H1 (cell line): Measurements from ENCODE around the gene RAB31. TPM values are rescaled to one million over a fixed set of nuclear protein-coding genes. Genes with fewer than 3 reads are reported as not detected.

Source experiments
- CTCF ChIA-PET: fragments of 300-600 bp; sonication (Branson Sonifier 250); formaldehyde crosslinking; loops from one replicate; lab custom pipeline; 2021; ENCODE audit not compliant: partially characterized antibody; lab: Charles Lee
- POLR2A ChIA-PET: fragments of 300-600 bp; sonication (Branson Sonifier 250); formaldehyde crosslinking; loops from one replicate; lab custom pipeline; 2021; ENCODE audit warnings: inconsistent platforms; ENCODE audit not compliant: partially characterized antibody; lab: Charles Lee
- DNase-seq, 2 experiments: peaks; one replicate each; pipeline versions ENCODE4 v3.0.0 to v3.0.0-alpha.2; 2010 to 2022; ENCODE audit warnings: low spot score in 2 of 2, low read depth in 1 of 2, mixed read lengths in 1 of 2
- FAIRE-seq: peaks from 2 replicates; lab custom pipeline; 2011; peaks lifted over from hg19 to GRCh38; lab: Jason Lieb, UNC
- H2AFZ ChIP-seq: 2 replicates; pipeline ENCODE4 v1.8.1; 2012; ENCODE audit warnings: low read length, inconsistent platforms
- H2AK5ac ChIP-seq: 2 replicates; pipeline ENCODE4 v1.6.1; 2013; ENCODE audit warnings: low read depth, low read length
- H2BK120ac ChIP-seq: replicated peaks from 2 replicates; pipeline ENCODE3; 2013; ENCODE audit warnings: low read depth, low read length, inconsistent platforms
- H2BK12ac ChIP-seq: 2 replicates; pipeline ENCODE4 v1.6.1; 2013; ENCODE audit warnings: low read depth, low read length
- H2BK15ac ChIP-seq: 2 replicates; pipeline ENCODE4 v1.6.1; 2013; ENCODE audit warnings: low read length
- H2BK20ac ChIP-seq: 2 replicates; pipeline ENCODE4 v1.6.1; 2013; ENCODE audit warnings: low read length
- H2BK5ac ChIP-seq: 2 replicates; pipeline ENCODE4 v1.6.1; 2013; ENCODE audit warnings: low read depth, low read length
- H3K14ac ChIP-seq: 2 replicates; pipeline ENCODE4 v1.6.1; 2013; ENCODE audit warnings: inconsistent platforms; ENCODE audit not compliant: insufficient read length
- H3K18ac ChIP-seq: 2 replicates; pipeline ENCODE4 v1.6.1; 2013; ENCODE audit warnings: low read length; ENCODE audit errors: extremely low read depth
- H3K23ac ChIP-seq: 2 replicates; pipeline ENCODE4 v1.6.1; 2013; ENCODE audit warnings: inconsistent platforms; ENCODE audit not compliant: insufficient read length
- H3K23me2 ChIP-seq: 2 replicates; pipeline ENCODE4 v1.6.1; 2013; ENCODE audit warnings: low read depth, low read length
- H3K27ac ChIP-seq: 2 replicates; pipeline ENCODE4 v1.6.1; 2011; ENCODE audit warnings: low read depth, low read length, inconsistent platforms
- H3K27me3 ChIP-seq, 4 experiments: replicated peaks in 1 of 4; 1 replicate in 1 of 4; 2 replicates in 3 of 4; pipeline versions ENCODE4 v1.6.1 to v1.8.1; 2011 to 2013; ENCODE audit warnings: low read length in 3 of 4, mild to moderate bottlenecking in 3 of 4, inconsistent platforms in 2 of 4, mixed read lengths in 2 of 4, moderate library complexity in 1 of 4; ENCODE audit not compliant: control insufficient read depth in 3 of 4, insufficient read depth in 3 of 4; ENCODE audit errors: extremely low read depth in 1 of 4
- H3K36me3 ChIP-seq, 4 experiments: 2 replicates each; pipeline versions ENCODE4 v1.6.1 to v1.8.1; 2011 to 2013; ENCODE audit warnings: mild to moderate bottlenecking in 4 of 4, low read length in 3 of 4, moderate library complexity in 2 of 4, control low read depth in 1 of 4, inconsistent platforms in 1 of 4; ENCODE audit not compliant: insufficient read depth in 4 of 4, control insufficient read depth in 2 of 4
- H3K4ac ChIP-seq: replicated peaks from 2 replicates; pipeline ENCODE3; 2013; ENCODE audit warnings: low read length, low read depth, mixed read lengths, inconsistent platforms; ENCODE audit not compliant: insufficient read length
- H3K4me1 ChIP-seq, 4 experiments: replicated peaks in 1 of 4; 1 replicate in 1 of 4; 2 replicates in 3 of 4; pipeline versions ENCODE4 v1.6.1 to v1.8.1; 2011 to 2013; ENCODE audit warnings: low read length in 3 of 4, inconsistent platforms in 2 of 4, mixed read lengths in 1 of 4; ENCODE audit not compliant: insufficient read depth in 4 of 4, control insufficient read depth in 3 of 4
- H3K4me2 ChIP-seq, 2 experiments: 2 replicates each; pipeline versions ENCODE4 v1.6.1 to v1.8.1; 2011 to 2013; ENCODE audit warnings: low read depth in 2 of 2, low read length in 2 of 2, control low read depth in 1 of 2, inconsistent platforms in 1 of 2, mild to moderate bottlenecking in 1 of 2; ENCODE audit not compliant: insufficient read depth in 1 of 2
- H3K4me3 ChIP-seq, 4 experiments: fragments of 200-600, 300-600 bp in 1 of 4; sonication (generic), shearing (Covaris generic), sonication (Bioruptor Twin) in 1 of 4; 2 replicates each; pipeline versions ENCODE4 v1.5.1 to v1.8.1; 2011 to 2016; ENCODE audit warnings: low read length in 4 of 4, low read depth in 3 of 4, control low read depth in 2 of 4, inconsistent platforms in 2 of 4, mild to moderate bottlenecking in 2 of 4, mixed read lengths in 1 of 4, moderate library complexity in 1 of 4; ENCODE audit not compliant: insufficient read depth in 2 of 4; ENCODE audit errors: extremely low read depth in 1 of 4
- H3K56ac ChIP-seq: replicated peaks from 2 replicates; pipeline ENCODE3; 2013; ENCODE audit warnings: low read depth, mild to moderate bottlenecking, mixed read lengths, low read length, inconsistent platforms; ENCODE audit not compliant: insufficient read length
- H3K79me1 ChIP-seq: 2 replicates; pipeline ENCODE4 v1.6.1; 2013; ENCODE audit warnings: low read depth, low read length, control low read depth
- H3K79me2 ChIP-seq, 2 experiments: 2 replicates each; pipeline versions ENCODE4 v1.6.1 to v1.8.1; 2012 to 2013; ENCODE audit warnings: low read length in 2 of 2, mild to moderate bottlenecking in 2 of 2, inconsistent platforms in 1 of 2; ENCODE audit not compliant: insufficient read depth in 2 of 2, control insufficient read depth in 1 of 2
- H3K9ac ChIP-seq, 4 experiments: replicated peaks in 1 of 4; 1 replicate in 1 of 4; 2 replicates in 3 of 4; pipeline versions ENCODE4 v1.6.1 to v1.8.1; 2011 to 2013; ENCODE audit warnings: low read depth in 3 of 4, low read length in 3 of 4, control low read depth in 2 of 4, mild to moderate bottlenecking in 2 of 4, moderate library complexity in 2 of 4, inconsistent platforms in 1 of 4; ENCODE audit errors: extremely low read depth in 1 of 4
- H3K9me3 ChIP-seq, 2 experiments: 2 replicates each; pipeline versions ENCODE4 v1.6.1 to v1.8.1; 2012 to 2013; ENCODE audit warnings: mild to moderate bottlenecking in 2 of 2, moderate library complexity in 2 of 2, control low read depth in 1 of 2, inconsistent platforms in 1 of 2, low read depth in 1 of 2, low read length in 1 of 2, mixed read lengths in 1 of 2; ENCODE audit not compliant: insufficient read depth in 2 of 2
- H4K20me1 ChIP-seq, 2 experiments: replicated peaks in 1 of 2; 2 replicates each; pipeline versions ENCODE3 to v1.8.1; 2011 to 2013; ENCODE audit warnings: inconsistent platforms in 2 of 2, low read length in 2 of 2, mild to moderate bottlenecking in 1 of 2; ENCODE audit not compliant: insufficient read depth in 2 of 2, control insufficient read depth in 1 of 2
- H4K5ac ChIP-seq: 2 replicates; pipeline ENCODE4 v1.6.1; 2013; ENCODE audit warnings: low read length, low read depth, mixed read lengths, inconsistent platforms; ENCODE audit not compliant: insufficient read length
- H4K8ac ChIP-seq: 2 replicates; pipeline ENCODE4 v1.8.0; 2013; ENCODE audit warnings: mild to moderate bottlenecking, moderate library complexity, low read length, inconsistent platforms; ENCODE audit not compliant: insufficient read depth; ENCODE audit errors: extremely low read depth
- H4K91ac ChIP-seq: replicated peaks from 2 replicates; pipeline ENCODE3; 2013; ENCODE audit warnings: low read length, mixed read lengths, inconsistent platforms; ENCODE audit not compliant: insufficient read length
- ASH2L ChIP-seq: fragments of 200-600, 300-600 bp; sonication (generic); IDR thresholded peaks from one replicate; pipeline ENCODE4 v1.7.1; 2017; ENCODE audit warnings: low read length
- HDAC2 ChIP-seq, 2 experiments: fragments of 300-600 bp in 1 of 2; sonication (generic) in 1 of 2; IDR thresholded peaks; 2 replicates each; pipeline ENCODE4 v1.6.1; 2011 to 2012; ENCODE audit warnings: low read depth in 2 of 2, low read length in 2 of 2, mild to moderate bottlenecking in 2 of 2, moderate library complexity in 2 of 2, borderline replicate concordance in 1 of 2, inconsistent platforms in 1 of 2
- JUN ChIP-seq: IDR thresholded peaks from 2 replicates; pipeline ENCODE4 v1.6.1; 2011; ENCODE audit warnings: low read depth, mild to moderate bottlenecking, improper control_type of control experiment, low read length
- RAD21 ChIP-seq, 2 experiments: IDR thresholded peaks in 1 of 2; conservative IDR thresholded peaks in 1 of 2; 2 replicates each; pipeline ENCODE4 v1.6.1; 2011; ENCODE audit warnings: low read depth in 2 of 2, low read length in 2 of 2, improper control_type of control experiment in 1 of 2, inconsistent platforms in 1 of 2, mild to moderate bottlenecking in 1 of 2, moderate library complexity in 1 of 2
- SIN3A ChIP-seq, 2 experiments: IDR thresholded peaks in 1 of 2; conservative IDR thresholded peaks in 1 of 2; 2 replicates each; pipeline ENCODE4 v1.6.1; 2011 to 2012; ENCODE audit warnings: low read length in 2 of 2, improper control_type of control experiment in 1 of 2, low read depth in 1 of 2, mild to moderate bottlenecking in 1 of 2
- WGBS, 2 experiments: shearing (Covaris generic) in 1 of 2; methylation state at CpG; one replicate each; pipeline versions ENCODE4 v1.1.6 to v1.1.7; 2013 to 2015; ENCODE audit warnings: low lambda C conversion rate in 2 of 2, mixed read lengths in 2 of 2, inconsistent platforms in 1 of 2, low coverage in 1 of 2, missing lambda C conversion rate in 1 of 2; ENCODE audit not compliant: insufficient replicate concordance in 2 of 2, insufficient coverage in 1 of 2, insufficient read length in 1 of 2; ENCODE audit errors: extremely low coverage in 1 of 2, missing lambda C conversion rate in 1 of 2; 5-methylcytosine and 5-hydroxymethylcytosine counted together
- polyA plus RNA-seq, 7 experiments: library from polyadenylated mRNA; depleted of rRNA in 3 of 7; stranded (reverse) in 5 of 7; unstranded in 2 of 7; fragments of >200 nt in 5 of 7; fragments of 200-250 nt in 2 of 7; gene quantifications; 1 replicate in 5 of 7; 2 replicates in 1 of 7; 4 replicates in 1 of 7; pipeline versions ENCODE4 v1.2.1 to v1.2.3, GENCODE V29; 2011 to 2013; ENCODE audit warnings: missing spikeins in 2 of 7, mixed read lengths in 2 of 7
- total RNA-seq: library from RNA; stranded (reverse); fragmentation: NEBNext Ultra II Directional; extraction: Animal tissue kit (Norgen Biotek cat#: 25700); gene quantifications from 2 replicates; pipeline ENCODE4 v1.2.1, GENCODE V29; 2021
- TF ChIP-seq, protein P1 (sequence below): IDR thresholded peaks from 2 replicates; pipeline ENCODE4 v1.6.1; 2012; ENCODE audit warnings: inconsistent platforms
- TF ChIP-seq, protein P2 (sequence below): IDR thresholded peaks from 2 replicates; pipeline ENCODE4 v1.6.1; 2012; ENCODE audit warnings: low read length, inconsistent platforms
- TF ChIP-seq, protein P3 (sequence below): IDR thresholded peaks from 2 replicates; pipeline ENCODE4 v1.6.1; 2011; ENCODE audit warnings: low read length, improper control_type of control experiment

RAB31 gene
- total and polyA plus RNA-seq, 2 of the 8 experiments (the other 6 are each of a cell fraction or from before 2014, with no cell fraction given) = 15.2 to 40.9 TPM

- FAIRE-seq = peak; percentile 39
- peak in 1 of 2 experiments; percentile 91 for DNase-seq
- Histone ChIP-seq H4K5ac (no peak overlapping the region), H3K9ac (no peak overlapping the region), H2AK5ac (no peak overlapping the region), H3K18ac (no peak overlapping the region), H3K23ac (no peak overlapping the region), H3K4me3 (no peak overlapping the region), H3K9me3 (no peaks in the 10 kb centered on the region), H2BK20ac (no peak overlapping the region), H3K27me3 (no peaks in the 10 kb centered on the region), H2BK15ac (no peak overlapping the region), H2BK120ac (no peak overlapping the region), H3K4me2 (no peak overlapping the region), H3K4ac (no peak overlapping the region), H3K23me2 (no peaks in the 10 kb centered on the region), H2AFZ (no peak overlapping the region), H4K91ac (no peak overlapping the region), H3K79me1 (no peaks in the 10 kb centered on the region), H3K56ac (no peak overlapping the region), H3K4me1 (no peaks in the 10 kb centered on the region), H4K8ac (no peak overlapping the region), H3K27ac (no peak overlapping the region), H4K20me1 (no peaks in the 10 kb centered on the region), H3K36me3 (no peaks in the 10 kb centered on the region), H2BK5ac (no peak overlapping the region), H3K14ac (no peak overlapping the region), H3K79me2 (no peaks in the 10 kb centered on the region), H2BK12ac (no peak overlapping the region)
- ChIA-PET POLR2A (no interaction called here), CTCF (interaction anchor here (0.7 to 2.0 kb wide), 9 partner anchors 9 to 227 kb away, joined by 3 to 7 read pairs (median 3); no protein-coding TSS in a partner anchor)
- 94% methylated on average over 3 of the region's 3 CpGs; no CpG with 5 or more reads in 1 of the 2 experiments for WGBS, 2 experiments
- TF ChIP-seq ASH2L (no peak), HDAC2 (IDR thresholded peaks at IDR 0.05; ENCODE audit: borderline replicate concordance in 1 of 2, low read depth in 2 of 2, low read length in 2 of 2) (no peak), JUN (no peak), SIN3A (conservative IDR thresholded peaks at IDR 0.05 in 1 of 2, IDR thresholded peaks at IDR 0.05 in 1 of 2; ENCODE audit: low read depth in 1 of 2, low read length in 2 of 2) (no peak), RAD21 (IDR thresholded peaks at IDR 0.05 in 1 of 2, conservative IDR thresholded peaks at IDR 0.05 in 1 of 2; ENCODE audit: low read depth in 2 of 2, low read length in 2 of 2) (peak; percentile 73 to 89)
- TF ChIP-seq, protein P1, sequence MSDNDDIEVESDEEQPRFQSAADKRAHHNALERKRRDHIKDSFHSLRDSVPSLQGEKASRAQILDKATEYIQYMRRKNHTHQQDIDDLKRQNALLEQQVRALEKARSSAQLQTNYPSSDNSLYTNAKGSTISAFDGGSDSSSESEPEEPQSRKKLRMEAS = no peak
- TF ChIP-seq, protein P2, sequence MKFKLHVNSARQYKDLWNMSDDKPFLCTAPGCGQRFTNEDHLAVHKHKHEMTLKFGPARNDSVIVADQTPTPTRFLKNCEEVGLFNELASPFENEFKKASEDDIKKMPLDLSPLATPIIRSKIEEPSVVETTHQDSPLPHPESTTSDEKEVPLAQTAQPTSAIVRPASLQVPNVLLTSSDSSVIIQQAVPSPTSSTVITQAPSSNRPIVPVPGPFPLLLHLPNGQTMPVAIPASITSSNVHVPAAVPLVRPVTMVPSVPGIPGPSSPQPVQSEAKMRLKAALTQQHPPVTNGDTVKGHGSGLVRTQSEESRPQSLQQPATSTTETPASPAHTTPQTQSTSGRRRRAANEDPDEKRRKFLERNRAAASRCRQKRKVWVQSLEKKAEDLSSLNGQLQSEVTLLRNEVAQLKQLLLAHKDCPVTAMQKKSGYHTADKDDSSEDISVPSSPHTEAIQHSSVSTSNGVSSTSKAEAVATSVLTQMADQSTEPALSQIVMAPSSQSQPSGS = no peak
- TF ChIP-seq, protein P3, sequence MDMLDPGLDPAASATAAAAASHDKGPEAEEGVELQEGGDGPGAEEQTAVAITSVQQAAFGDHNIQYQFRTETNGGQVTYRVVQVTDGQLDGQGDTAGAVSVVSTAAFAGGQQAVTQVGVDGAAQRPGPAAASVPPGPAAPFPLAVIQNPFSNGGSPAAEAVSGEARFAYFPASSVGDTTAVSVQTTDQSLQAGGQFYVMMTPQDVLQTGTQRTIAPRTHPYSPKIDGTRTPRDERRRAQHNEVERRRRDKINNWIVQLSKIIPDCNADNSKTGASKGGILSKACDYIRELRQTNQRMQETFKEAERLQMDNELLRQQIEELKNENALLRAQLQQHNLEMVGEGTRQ = no peak
Measured at GRCh38 chr18:9792565-9793245, 84.6 kb downstream of the RAB31 start.
